ENCODE results near the gene BICC1.

Gene BICC1

DNA sequence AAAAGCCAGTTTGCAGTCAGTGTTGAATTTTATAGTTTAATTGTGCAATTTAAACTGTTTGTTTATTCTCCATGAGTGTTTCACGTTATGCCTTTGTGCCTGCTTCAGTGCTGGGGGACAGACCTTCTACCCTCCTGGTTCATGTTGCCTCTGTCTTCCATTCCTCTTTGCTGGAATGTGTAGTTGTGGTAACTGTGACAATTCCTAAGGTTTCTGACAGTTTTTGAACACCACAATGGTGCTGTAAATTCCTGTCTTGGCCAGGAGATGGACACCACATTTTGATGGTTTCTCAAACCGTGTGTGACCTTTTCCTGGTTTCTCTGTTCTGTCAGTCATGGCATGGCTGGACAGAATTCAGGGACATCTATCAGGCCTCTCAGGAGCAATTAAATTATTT is 201.7 kb downstream of the BICC1 start:
- H2AK5ac ChIP-seq (ENCODE audit: low read depth, low read length): no peak overlapping the region
- no peaks in the 10 kb centered on the region for H3K4me1 ChIP-seq (ENCODE audit: control insufficient read depth in 2 of 2, insufficient read depth in 1 of 2, low read depth in 1 of 2, low read length in 2 of 2)
- no peak overlapping the region for H4K91ac ChIP-seq (ENCODE audit: low read depth, low read length, poor library complexity)
- no peaks in the 10 kb centered on the region for H3K36me3 ChIP-seq (replicated peaks in 1 of 2; ENCODE audit: control insufficient read depth in 2 of 2, insufficient read depth in 2 of 2, low read length in 2 of 2)
- H2BK5ac ChIP-seq (ENCODE audit: low read length): no peak overlapping the region
- H3K4me2 ChIP-seq (ENCODE audit: insufficient read depth, low read length, poor library complexity, severe bottlenecking): no peak overlapping the region
- H3K79me1 ChIP-seq (ENCODE audit: low read depth, low read length): no peaks in the 10 kb centered on the region
- H3K4me3 ChIP-seq (ENCODE audit: low read length in 2 of 2): no peak overlapping the region
- H3K9me3 ChIP-seq (replicated peaks in 1 of 2; ENCODE audit: control insufficient read depth in 2 of 2, insufficient read depth in 1 of 2, low read depth in 1 of 2, low read length in 2 of 2): no peaks in the 10 kb centered on the region
- H3K27ac ChIP-seq (replicated peaks; ENCODE audit: low read length): no peak overlapping the region
- no peak overlapping the region for H3K14ac ChIP-seq (ENCODE audit: low read length)
- H3K18ac ChIP-seq (ENCODE audit: low read length): no peak overlapping the region
- WGBS, 2 donors (ENCODE audit: extremely low coverage in 2 of 2, insufficient read length in 2 of 2, insufficient replicate concordance in 1 of 2): no CpG with 5 or more reads among the region's 2 CpGs
- H2BK15ac ChIP-seq (ENCODE audit: low read length): no peak overlapping the region
- no peak overlapping the region for H2AFZ ChIP-seq (ENCODE audit: low read length)
- no peaks in the 10 kb centered on the region for H3K27me3 ChIP-seq (ENCODE audit: control insufficient read depth in 3 of 3, insufficient read depth in 3 of 3, low read depth in 1 of 3, low read length in 3 of 3)
- no peak overlapping the region for H3K23ac ChIP-seq (ENCODE audit: low read depth, low read length, poor library complexity)
- H3K4ac ChIP-seq (ENCODE audit: low read length): no peak overlapping the region
- H4K8ac ChIP-seq (ENCODE audit: low read depth, low read length): no peak overlapping the region
- no peak overlapping the region for H2BK12ac ChIP-seq (ENCODE audit: low read length)
- H3K9ac ChIP-seq (ENCODE audit: low read depth, low read length, poor library complexity): no peak overlapping the region
- DNase-seq (ENCODE audit: low spot score): no peak
- H2BK120ac ChIP-seq (ENCODE audit: low read depth, low read length): no peak overlapping the region

DNA sequence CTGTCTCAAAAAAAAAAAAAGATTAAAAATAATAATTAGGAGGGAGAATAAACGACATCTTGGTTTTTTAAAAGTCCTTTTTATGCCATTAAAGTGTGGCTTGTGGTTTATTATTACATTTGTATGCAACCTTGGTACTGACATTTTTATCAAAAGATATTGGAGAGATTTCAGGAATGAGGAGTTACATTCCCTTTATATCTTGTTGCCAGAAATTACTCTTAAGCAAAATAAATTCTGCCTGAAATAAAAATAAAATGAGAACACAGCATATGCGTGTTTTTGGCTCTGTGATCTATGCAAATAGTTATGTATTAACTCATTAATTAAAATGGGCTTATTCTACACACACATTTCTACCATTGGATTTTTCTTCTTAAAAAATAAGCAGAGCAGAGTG is 202.4 kb downstream of the BICC1 start:
- no peak overlapping the region for H3K23ac ChIP-seq (ENCODE audit: low read depth, low read length, poor library complexity)
- no CpG with 5 or more reads among the region's 2 CpGs for WGBS, 2 donors (ENCODE audit: extremely low coverage in 2 of 2, insufficient read length in 2 of 2, insufficient replicate concordance in 1 of 2)
- no peak overlapping the region for H2BK120ac ChIP-seq (ENCODE audit: low read depth, low read length)
- no peak overlapping the region for H3K4me2 ChIP-seq (ENCODE audit: insufficient read depth, low read length, poor library complexity, severe bottlenecking)
- no peaks in the 10 kb centered on the region for H3K9me3 ChIP-seq (replicated peaks in 1 of 2; ENCODE audit: control insufficient read depth in 2 of 2, insufficient read depth in 1 of 2, low read depth in 1 of 2, low read length in 2 of 2)
- H2BK15ac ChIP-seq (ENCODE audit: low read length): no peak overlapping the region
- H3K27me3 ChIP-seq (ENCODE audit: control insufficient read depth in 3 of 3, insufficient read depth in 3 of 3, low read depth in 1 of 3, low read length in 3 of 3): no peaks in the 10 kb centered on the region
- H3K4me3 ChIP-seq (ENCODE audit: low read length in 2 of 2): no peak overlapping the region
- no peak overlapping the region for H3K4ac ChIP-seq (ENCODE audit: low read length)
- no peak overlapping the region for H2BK5ac ChIP-seq (ENCODE audit: low read length)
- H2AK5ac ChIP-seq (ENCODE audit: low read depth, low read length): no peak overlapping the region
- H3K4me1 ChIP-seq (ENCODE audit: control insufficient read depth in 2 of 2, insufficient read depth in 1 of 2, low read depth in 1 of 2, low read length in 2 of 2): no peaks in the 10 kb centered on the region
- no peaks in the 10 kb centered on the region for H3K79me1 ChIP-seq (ENCODE audit: low read depth, low read length)
- no peak overlapping the region for H4K8ac ChIP-seq (ENCODE audit: low read depth, low read length)
- no peak overlapping the region for H3K18ac ChIP-seq (ENCODE audit: low read length)
- no peak overlapping the region for H3K14ac ChIP-seq (ENCODE audit: low read length)
- no peaks in the 10 kb centered on the region for H3K36me3 ChIP-seq (replicated peaks in 1 of 2; ENCODE audit: control insufficient read depth in 2 of 2, insufficient read depth in 2 of 2, low read length in 2 of 2)
- no peak overlapping the region for H4K91ac ChIP-seq (ENCODE audit: low read depth, low read length, poor library complexity)
- H3K27ac ChIP-seq (replicated peaks; ENCODE audit: low read length): no peak overlapping the region
- no peak for DNase-seq (ENCODE audit: low spot score)
- H3K9ac ChIP-seq (ENCODE audit: low read depth, low read length, poor library complexity): no peak overlapping the region
- no peak overlapping the region for H2BK12ac ChIP-seq (ENCODE audit: low read length)
- no peak overlapping the region for H2AFZ ChIP-seq (ENCODE audit: low read length)

DNA sequence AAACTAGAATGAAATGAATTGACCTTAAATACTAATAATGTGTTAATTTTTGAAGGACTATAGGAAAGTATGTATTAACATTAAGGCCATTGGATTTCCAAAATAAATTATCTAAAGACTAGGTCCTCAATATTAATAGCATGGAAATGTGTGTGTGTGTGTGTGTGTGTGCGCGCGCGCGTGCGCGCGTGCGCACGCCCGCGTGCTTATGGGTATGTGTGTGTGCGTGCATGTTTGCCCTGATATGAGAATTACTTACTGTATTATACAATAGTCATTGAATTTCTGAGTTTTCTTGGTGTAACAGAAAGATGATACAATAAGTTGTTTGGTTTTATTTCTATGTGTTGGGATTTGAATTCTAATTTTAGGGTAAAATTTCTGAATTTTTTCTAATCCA is 205.9 kb downstream of the BICC1 start:
- Histone ChIP-seq H2BK120ac (ENCODE audit: low read depth, low read length) (no peak overlapping the region), H4K91ac (ENCODE audit: low read depth, low read length, poor library complexity) (no peak overlapping the region), H3K9ac (ENCODE audit: low read depth, low read length, poor library complexity) (no peak overlapping the region), H2BK15ac (ENCODE audit: low read length) (no peak overlapping the region), H3K27me3 (ENCODE audit: control insufficient read depth in 3 of 3, insufficient read depth in 3 of 3, low read depth in 1 of 3, low read length in 3 of 3) (no peaks in the 10 kb centered on the region), H3K27ac (replicated peaks; ENCODE audit: low read length) (no peak overlapping the region), H3K4ac (ENCODE audit: low read length) (no peak overlapping the region), H3K4me3 (ENCODE audit: low read length in 2 of 2) (no peak overlapping the region), H2BK12ac (ENCODE audit: low read length) (no peak overlapping the region), H3K9me3 (replicated peaks in 1 of 2; ENCODE audit: control insufficient read depth in 2 of 2, insufficient read depth in 1 of 2, low read depth in 1 of 2, low read length in 2 of 2) (no peaks in the 10 kb centered on the region), H2AFZ (ENCODE audit: low read length) (no peak overlapping the region), H2BK5ac (ENCODE audit: low read length) (no peak overlapping the region), H3K4me2 (ENCODE audit: insufficient read depth, low read length, poor library complexity, severe bottlenecking) (no peak overlapping the region), H3K18ac (ENCODE audit: low read length) (no peak overlapping the region), H2AK5ac (ENCODE audit: low read depth, low read length) (no peak overlapping the region), H4K8ac (ENCODE audit: low read depth, low read length) (no peak overlapping the region), H3K14ac (ENCODE audit: low read length) (no peak overlapping the region), H3K23ac (ENCODE audit: low read depth, low read length, poor library complexity) (no peak overlapping the region), H3K79me1 (ENCODE audit: low read depth, low read length) (no peaks in the 10 kb centered on the region), H3K4me1 (ENCODE audit: control insufficient read depth in 2 of 2, insufficient read depth in 1 of 2, low read depth in 1 of 2, low read length in 2 of 2) (no peaks in the 10 kb centered on the region), H3K36me3 (replicated peaks in 1 of 2; ENCODE audit: control insufficient read depth in 2 of 2, insufficient read depth in 2 of 2, low read length in 2 of 2) (no peaks in the 10 kb centered on the region)
- no CpG with 5 or more reads among the region's 13 CpGs for WGBS, 2 donors (ENCODE audit: extremely low coverage in 2 of 2, insufficient read length in 2 of 2, insufficient replicate concordance in 1 of 2)
- DNase-seq (ENCODE audit: low spot score): no peak

DNA sequence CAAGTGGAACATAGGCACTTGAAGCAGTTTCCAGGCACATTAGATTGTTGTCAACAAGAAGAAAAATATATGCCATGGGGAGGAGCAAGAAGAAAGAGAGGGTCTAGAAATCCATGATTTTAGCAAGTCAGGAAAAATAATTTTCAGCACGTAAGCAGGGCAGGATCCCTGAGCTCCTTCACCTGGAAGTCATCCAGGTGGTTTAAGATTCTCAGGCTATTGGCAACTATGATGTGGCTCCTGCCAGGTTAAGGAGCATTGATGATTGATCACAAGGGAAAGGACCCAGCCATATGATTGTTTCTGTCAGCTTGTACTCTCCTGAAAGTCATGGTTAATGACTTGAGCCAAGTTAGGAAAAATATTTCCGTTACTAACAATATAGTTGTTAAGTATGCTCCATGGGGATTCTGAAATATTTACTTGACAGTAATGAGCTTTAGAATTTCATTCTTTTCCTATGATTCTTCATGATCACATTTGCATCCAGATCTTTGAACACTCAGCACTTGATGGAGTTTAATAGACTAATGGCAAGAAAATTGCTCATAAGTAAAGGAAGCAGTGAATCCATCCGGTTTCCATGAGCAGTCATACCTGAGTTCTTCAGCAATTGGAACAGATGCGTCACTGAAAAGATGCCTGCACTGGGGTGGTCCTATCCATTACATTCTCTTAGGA is 209.1 kb downstream of the BICC1 start:
- no peaks in the 10 kb centered on the region for H3K79me1 ChIP-seq (ENCODE audit: low read depth, low read length)
- no peak overlapping the region for H3K23ac ChIP-seq (ENCODE audit: low read depth, low read length, poor library complexity)
- DNase-seq (ENCODE audit: low spot score): no peak
- H3K36me3 ChIP-seq (replicated peaks in 1 of 2; ENCODE audit: control insufficient read depth in 2 of 2, insufficient read depth in 2 of 2, low read length in 2 of 2): no peaks in the 10 kb centered on the region
- no peak overlapping the region for H4K8ac ChIP-seq (ENCODE audit: low read depth, low read length)
- no peak overlapping the region for H2AK5ac ChIP-seq (ENCODE audit: low read depth, low read length)
- no CpG with 5 or more reads among the region's 4 CpGs for WGBS, 2 donors (ENCODE audit: extremely low coverage in 2 of 2, insufficient read length in 2 of 2, insufficient replicate concordance in 1 of 2)
- H3K4me3 ChIP-seq (ENCODE audit: low read length in 2 of 2): no peak overlapping the region
- no peak overlapping the region for H3K9ac ChIP-seq (ENCODE audit: low read depth, low read length, poor library complexity)
- no peak overlapping the region for H3K27ac ChIP-seq (replicated peaks; ENCODE audit: low read length)
- no peaks in the 10 kb centered on the region for H3K9me3 ChIP-seq (replicated peaks in 1 of 2; ENCODE audit: control insufficient read depth in 2 of 2, insufficient read depth in 1 of 2, low read depth in 1 of 2, low read length in 2 of 2)
- H3K27me3 ChIP-seq (ENCODE audit: control insufficient read depth in 3 of 3, insufficient read depth in 3 of 3, low read depth in 1 of 3, low read length in 3 of 3): no peaks in the 10 kb centered on the region
- H2BK15ac ChIP-seq (ENCODE audit: low read length): no peak overlapping the region
- H3K18ac ChIP-seq (ENCODE audit: low read length): no peak overlapping the region
- no peak overlapping the region for H2AFZ ChIP-seq (ENCODE audit: low read length)
- H3K4me2 ChIP-seq (ENCODE audit: insufficient read depth, low read length, poor library complexity, severe bottlenecking): no peak overlapping the region
- no peak overlapping the region for H4K91ac ChIP-seq (ENCODE audit: low read depth, low read length, poor library complexity)
- no peak overlapping the region for H3K14ac ChIP-seq (ENCODE audit: low read length)
- H2BK120ac ChIP-seq (ENCODE audit: low read depth, low read length): no peak overlapping the region
- no peak overlapping the region for H2BK5ac ChIP-seq (ENCODE audit: low read length)
- no peak overlapping the region for H2BK12ac ChIP-seq (ENCODE audit: low read length)
- no peaks in the 10 kb centered on the region for H3K4me1 ChIP-seq (ENCODE audit: control insufficient read depth in 2 of 2, insufficient read depth in 1 of 2, low read depth in 1 of 2, low read length in 2 of 2)
- no peak overlapping the region for H3K4ac ChIP-seq (ENCODE audit: low read length)
